WTC11 (cell line): ENCODE measurements around the gene EME2. TPM values are rescaled to one million over a fixed set of nuclear protein-coding genes. Genes with fewer than 3 reads are reported as not detected.

Experiments
- ATAC-seq: fragments of 200-7000 bp; cut with Tn5 transposase; 2 replicates; pipeline ENCODE4 v1.10.0; 2021; ENCODE audit warnings: mild to moderate bottlenecking, moderate library complexity
- CTCF ChIA-PET: fragments of 300-600 bp; sonication (Branson Sonifier 250); formaldehyde crosslinking; loops from one replicate; lab custom pipeline; 2021; ENCODE audit warnings: antibody characterized with exemption; lab: Charles Lee
- POLR2A ChIA-PET: fragments of 350-600 bp; sonication (Branson Sonifier 250); formaldehyde crosslinking; loops from one replicate; lab custom pipeline; 2021; ENCODE audit warnings: antibody characterized with exemption; lab: Charles Lee
- DNase-seq: peaks from one replicate; pipeline ENCODE4 v3.0.0; 2021; ENCODE audit warnings: low spot score
- H3K27ac Mint-ChIP-seq: 2 replicates; pipeline ENCODE4 v1.8.0; 2021; ENCODE audit warnings: mixed read lengths
- H3K27me3 Mint-ChIP-seq: 2 replicates; pipeline ENCODE4 v1.8.0; 2021; ENCODE audit warnings: low read depth, mild to moderate bottlenecking, moderate library complexity, mixed read lengths
- H3K36me3 Mint-ChIP-seq: 2 replicates; pipeline ENCODE4 v1.8.0; 2021; ENCODE audit warnings: mixed read lengths
- H3K4me1 Mint-ChIP-seq: 2 replicates; pipeline ENCODE4 v1.8.0; 2022; ENCODE audit warnings: mixed read lengths
- H3K4me3 Mint-ChIP-seq: 2 replicates; pipeline ENCODE4 v1.8.0; 2021; ENCODE audit warnings: mild to moderate bottlenecking, moderate library complexity, mixed read lengths
- H3K9me3 Mint-ChIP-seq: 2 replicates; pipeline ENCODE4 v1.8.0; 2021; ENCODE audit warnings: mixed read lengths
- ARID4B ChIP-seq: sonication (generic); formaldehyde crosslinking; IDR thresholded peaks from 2 replicates; pipeline ENCODE4 v1.8.0; 2023; ENCODE audit warnings: missing genetic modification reagents, mild to moderate bottlenecking, borderline replicate concordance
- CTCF ChIP-seq: fragments of 200-600 bp; IDR thresholded peaks from 2 replicates; pipeline ENCODE4 v1.8.0; 2022; ENCODE audit warnings: antibody characterized with exemption
- FOXJ3 ChIP-seq: sonication (generic); formaldehyde crosslinking; IDR thresholded peaks from 2 replicates; pipeline ENCODE4 v1.9.0; 2021; ENCODE audit warnings: missing genetic modification reagents, mild to moderate bottlenecking, borderline replicate concordance
- JUN ChIP-seq: sonication (generic); formaldehyde crosslinking; IDR thresholded peaks from 2 replicates; pipeline ENCODE4 v1.8.0; 2023; ENCODE audit warnings: mild to moderate bottlenecking, missing genetic modification reagents
- SMAD4 ChIP-seq: sonication (generic); formaldehyde crosslinking; IDR thresholded peaks from 2 replicates; pipeline ENCODE4 v1.8.0; 2022; ENCODE audit warnings: mild to moderate bottlenecking, missing genetic modification reagents
- ZNF232 ChIP-seq: sonication (generic); formaldehyde crosslinking; IDR thresholded peaks from 2 replicates; pipeline ENCODE4 v1.8.0; 2022; ENCODE audit warnings: mild to moderate bottlenecking, missing genetic modification reagents
- ZNF263 ChIP-seq: sonication (generic); formaldehyde crosslinking; IDR thresholded peaks from 2 replicates; pipeline ENCODE4 v1.8.1; 2022; ENCODE audit warnings: low read depth, mild to moderate bottlenecking, moderate library complexity, missing genetic modification reagents
- total RNA-seq: library from RNA; stranded (reverse); gene quantifications from 3 replicates; pipeline ENCODE4 v1.2.3, GENCODE V29; 2021
- TF ChIP-seq, protein P1 (sequence below): sonication (generic); formaldehyde crosslinking; conservative IDR thresholded peaks from 2 replicates; pipeline ENCODE4 v1.8.1; 2023; ENCODE audit warnings: mild to moderate bottlenecking, low read depth, missing genetic modification reagents, moderate library complexity
- TF ChIP-seq, protein P2 (sequence below): sonication (generic); formaldehyde crosslinking; IDR thresholded peaks from 2 replicates; pipeline ENCODE4 v1.8.1; 2023; ENCODE audit warnings: mild to moderate bottlenecking, missing genetic modification reagents
- TF ChIP-seq, protein P3 (sequence below): sonication (generic); formaldehyde crosslinking; IDR thresholded peaks from 2 replicates; pipeline ENCODE4 v1.8.0; 2022; ENCODE audit warnings: mild to moderate bottlenecking, missing genetic modification reagents

The EME2 gene
- total RNA-seq, 1 experiment from 2014 or later, result 23.2 TPM

- no peak for TF ChIP-seq ARID4B (CRISPR knock-in tag)
- TF ChIP-seq, protein P1, sequence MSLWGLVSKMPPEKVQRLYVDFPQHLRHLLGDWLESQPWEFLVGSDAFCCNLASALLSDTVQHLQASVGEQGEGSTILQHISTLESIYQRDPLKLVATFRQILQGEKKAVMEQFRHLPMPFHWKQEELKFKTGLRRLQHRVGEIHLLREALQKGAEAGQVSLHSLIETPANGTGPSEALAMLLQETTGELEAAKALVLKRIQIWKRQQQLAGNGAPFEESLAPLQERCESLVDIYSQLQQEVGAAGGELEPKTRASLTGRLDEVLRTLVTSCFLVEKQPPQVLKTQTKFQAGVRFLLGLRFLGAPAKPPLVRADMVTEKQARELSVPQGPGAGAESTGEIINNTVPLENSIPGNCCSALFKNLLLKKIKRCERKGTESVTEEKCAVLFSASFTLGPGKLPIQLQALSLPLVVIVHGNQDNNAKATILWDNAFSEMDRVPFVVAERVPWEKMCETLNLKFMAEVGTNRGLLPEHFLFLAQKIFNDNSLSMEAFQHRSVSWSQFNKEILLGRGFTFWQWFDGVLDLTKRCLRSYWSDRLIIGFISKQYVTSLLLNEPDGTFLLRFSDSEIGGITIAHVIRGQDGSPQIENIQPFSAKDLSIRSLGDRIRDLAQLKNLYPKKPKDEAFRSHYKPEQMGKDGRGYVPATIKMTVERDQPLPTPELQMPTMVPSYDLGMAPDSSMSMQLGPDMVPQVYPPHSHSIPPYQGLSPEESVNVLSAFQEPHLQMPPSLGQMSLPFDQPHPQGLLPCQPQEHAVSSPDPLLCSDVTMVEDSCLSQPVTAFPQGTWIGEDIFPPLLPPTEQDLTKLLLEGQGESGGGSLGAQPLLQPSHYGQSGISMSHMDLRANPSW (CRISPR knock-in tag), result no peak
Observed at GRCh38 chr16:1760911-1761310, 11.7 kb upstream of the EME2 start (continued).

DNA sequence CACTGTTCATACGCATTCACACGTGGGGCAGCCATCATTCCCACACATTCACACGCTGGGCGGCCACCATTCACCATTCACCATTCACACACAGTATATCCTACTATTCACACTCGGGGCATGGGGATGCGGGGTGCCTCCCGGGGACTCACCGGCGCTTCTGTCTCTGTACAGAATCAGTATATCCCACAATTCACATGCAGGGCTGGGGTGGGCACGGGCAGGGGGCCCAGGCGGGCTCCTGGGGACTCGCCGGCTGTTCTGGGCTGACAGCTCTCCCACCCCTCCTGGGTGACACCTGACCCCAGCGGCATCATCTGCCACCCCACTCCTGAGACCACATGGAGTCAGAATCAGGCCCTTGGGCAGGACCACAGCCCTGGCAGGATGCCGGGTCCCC lies 10.9 kb upstream of the EME2 start:
- ChIA-PET POLR2A (no interaction called here), CTCF (no interaction called here)
- no peak for DNase-seq
- ATAC-seq, result no peak
- H3K27ac Mint-ChIP-seq, result no peak overlapping the region
- no peak overlapping the region for H3K4me3 Mint-ChIP-seq
- no peaks in the 10 kb centered on the region for H3K4me1 Mint-ChIP-seq
- H3K36me3 Mint-ChIP-seq, result no peaks in the 10 kb centered on the region; the same call in 1 of the 2 replicates
- H3K27me3 Mint-ChIP-seq, result no peaks in the 10 kb centered on the region
- TF ChIP-seq ZNF263 (CRISPR knock-in tag) (no peak), CTCF (no peak), FOXJ3 (CRISPR knock-in tag) (no peak), JUN (CRISPR knock-in tag) (no peak), SMAD4 (CRISPR knock-in tag) (no peak)
- TF ChIP-seq, protein P2, sequence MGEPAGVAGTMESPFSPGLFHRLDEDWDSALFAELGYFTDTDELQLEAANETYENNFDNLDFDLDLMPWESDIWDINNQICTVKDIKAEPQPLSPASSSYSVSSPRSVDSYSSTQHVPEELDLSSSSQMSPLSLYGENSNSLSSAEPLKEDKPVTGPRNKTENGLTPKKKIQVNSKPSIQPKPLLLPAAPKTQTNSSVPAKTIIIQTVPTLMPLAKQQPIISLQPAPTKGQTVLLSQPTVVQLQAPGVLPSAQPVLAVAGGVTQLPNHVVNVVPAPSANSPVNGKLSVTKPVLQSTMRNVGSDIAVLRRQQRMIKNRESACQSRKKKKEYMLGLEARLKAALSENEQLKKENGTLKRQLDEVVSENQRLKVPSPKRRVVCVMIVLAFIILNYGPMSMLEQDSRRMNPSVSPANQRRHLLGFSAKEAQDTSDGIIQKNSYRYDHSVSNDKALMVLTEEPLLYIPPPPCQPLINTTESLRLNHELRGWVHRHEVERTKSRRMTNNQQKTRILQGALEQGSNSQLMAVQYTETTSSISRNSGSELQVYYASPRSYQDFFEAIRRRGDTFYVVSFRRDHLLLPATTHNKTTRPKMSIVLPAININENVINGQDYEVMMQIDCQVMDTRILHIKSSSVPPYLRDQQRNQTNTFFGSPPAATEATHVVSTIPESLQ (CRISPR knock-in tag), result no peak
- no peaks in the 10 kb centered on the region for H3K9me3 Mint-ChIP-seq

DNA sequence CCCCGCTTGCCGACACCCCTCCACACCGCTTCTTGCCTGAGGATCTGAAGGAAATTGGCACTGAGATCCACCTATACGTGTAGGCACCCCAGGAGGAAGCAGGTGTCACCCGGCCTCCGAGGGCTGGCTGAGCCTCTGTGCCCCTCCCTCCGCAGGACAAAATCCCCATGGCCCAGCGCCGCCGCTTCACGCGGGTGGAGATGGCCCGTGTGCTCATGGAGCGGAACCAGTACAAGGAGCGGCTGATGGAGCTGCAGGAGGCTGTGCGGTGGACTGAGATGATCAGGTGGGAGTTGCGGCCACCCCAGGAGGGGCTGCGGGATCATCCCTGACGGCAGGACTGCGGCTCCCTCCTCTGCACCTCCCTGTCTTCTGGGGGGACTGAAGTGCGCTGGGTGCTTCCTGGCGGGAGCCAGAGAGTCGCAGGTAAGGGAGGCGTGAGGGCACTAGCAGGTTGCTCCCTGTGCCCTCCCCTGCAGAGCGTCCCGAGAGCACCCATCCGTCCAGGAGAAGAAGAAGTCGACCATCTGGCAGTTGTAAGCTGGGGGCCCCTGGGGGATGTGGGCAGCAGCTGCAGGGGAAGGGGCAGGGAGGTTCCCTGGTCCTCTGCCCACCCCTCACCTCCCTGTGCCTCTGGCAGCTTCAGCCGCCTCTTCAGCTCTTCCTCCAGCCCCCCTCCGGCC lies 10.3 kb upstream of the EME2 start:
- DNase-seq, result no peak
- Mint-ChIP-seq H3K4me3 (no peak overlapping the region), H3K4me1 (no peaks in the 10 kb centered on the region), H3K9me3 (no peaks in the 10 kb centered on the region), H3K36me3 (no peaks in the 10 kb centered on the region; the same call in 1 of the 2 replicates), H3K27ac (no peak overlapping the region), H3K27me3 (no peaks in the 10 kb centered on the region)
- POLR2A ChIA-PET, result no interaction called here
- CTCF ChIA-PET, result no interaction called here
- TF ChIP-seq, protein P3, sequence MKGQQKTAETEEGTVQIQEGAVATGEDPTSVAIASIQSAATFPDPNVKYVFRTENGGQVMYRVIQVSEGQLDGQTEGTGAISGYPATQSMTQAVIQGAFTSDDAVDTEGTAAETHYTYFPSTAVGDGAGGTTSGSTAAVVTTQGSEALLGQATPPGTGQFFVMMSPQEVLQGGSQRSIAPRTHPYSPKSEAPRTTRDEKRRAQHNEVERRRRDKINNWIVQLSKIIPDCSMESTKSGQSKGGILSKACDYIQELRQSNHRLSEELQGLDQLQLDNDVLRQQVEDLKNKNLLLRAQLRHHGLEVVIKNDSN (CRISPR knock-in tag), result no peak
- TF ChIP-seq SMAD4 (CRISPR knock-in tag), result no peak
- no peak for TF ChIP-seq ZNF232 (CRISPR knock-in tag)
- ATAC-seq, result no peak
